HepG2 (cell line): Measurements from ENCODE around the gene UEVLD. TPM values are rescaled to one million over a fixed set of nuclear protein-coding genes. Genes with fewer than 3 reads are reported as not detected.
A peak's percentile ranks its signal among the peaks of the same experiment; 100 is the strongest.

Source experiments
- ATF5 ChIP-seq: sonication (generic); formaldehyde crosslinking; IDR thresholded peaks from 2 replicates; pipeline ENCODE4 v1.4.0; 2020; ENCODE audit warnings: mild to moderate bottlenecking, low read depth, missing genetic modification reagents
- CREB3 ChIP-seq: sonication (generic); formaldehyde crosslinking; IDR thresholded peaks from 2 replicates; pipeline ENCODE4 v1.5.0; 2020; ENCODE audit warnings: missing genetic modification reagents
- DDIT3 ChIP-seq: sonication (generic); formaldehyde crosslinking; IDR thresholded peaks from 2 replicates; pipeline ENCODE4 v1.4.0; 2020; ENCODE audit warnings: mild to moderate bottlenecking, missing genetic modification reagents
- FOXA3 ChIP-seq: IDR thresholded peaks from 2 replicates; pipeline ENCODE4 v1.6.1; 2016; ENCODE audit warnings: missing genetic modification reagents, missing compliant biosample characterization
- KLF6 ChIP-seq: IDR thresholded peaks from 2 replicates; pipeline ENCODE4 v1.8.0; 2016; ENCODE audit warnings: missing biosample characterization, missing genetic modification reagents
- RAD21 ChIP-seq: fragments of 450-650 bp; formaldehyde crosslinking; IDR thresholded peaks from 2 replicates; pipeline ENCODE4 v1.5.0; 2020; ENCODE audit warnings: mild to moderate bottlenecking
- RFX1 ChIP-seq: fragments of 450-650 bp; IDR thresholded peaks from 2 replicates; pipeline ENCODE4 v1.6.1; 2017
- SAFB2 ChIP-seq: sonication (generic); formaldehyde crosslinking; IDR thresholded peaks from 2 replicates; pipeline ENCODE4 v1.5.1; 2020; ENCODE audit warnings: missing genetic modification reagents, low read depth, mild to moderate bottlenecking, borderline replicate concordance
- ZFP36 ChIP-seq: fragments of 150-350 bp; IDR thresholded peaks from 2 replicates; pipeline ENCODE4 v1.6.1; 2018; ENCODE audit warnings: borderline replicate concordance, low read length, low read depth; ENCODE audit not compliant: partially characterized antibody
- ZNF282 ChIP-seq: fragments of 450-650 bp; IDR thresholded peaks from 2 replicates; pipeline ENCODE4 v1.6.1; 2018; ENCODE audit not compliant: partially characterized antibody
- ZNF484 ChIP-seq: sonication (generic); formaldehyde crosslinking; IDR thresholded peaks from 2 replicates; pipeline ENCODE4 v1.5.1; 2020; ENCODE audit warnings: mild to moderate bottlenecking, low read depth, missing genetic modification reagents, borderline replicate concordance
- ZNF589 ChIP-seq: sonication (generic); formaldehyde crosslinking; conservative IDR thresholded peaks from 2 replicates; pipeline ENCODE4 v1.8.0; 2022; ENCODE audit warnings: mild to moderate bottlenecking, moderate library complexity, missing genetic modification reagents
- ZNF678 ChIP-seq: sonication (generic); formaldehyde crosslinking; IDR thresholded peaks from 2 replicates; pipeline ENCODE4 v1.4.0; 2020; ENCODE audit warnings: mild to moderate bottlenecking, missing genetic modification reagents
- ZNF749 ChIP-seq: sonication (generic); formaldehyde crosslinking; IDR thresholded peaks from 2 replicates; pipeline ENCODE4 v1.8.0; 2022; ENCODE audit warnings: mild to moderate bottlenecking, missing genetic modification reagents, moderate library complexity, borderline replicate concordance
- ZZZ3 ChIP-seq: sonication (generic); formaldehyde crosslinking; IDR thresholded peaks from 2 replicates; pipeline ENCODE4 v1.4.0; 2020; ENCODE audit warnings: missing genetic modification reagents, mild to moderate bottlenecking, borderline replicate concordance
- polyA plus RNA-seq, 8 experiments: library from polyadenylated mRNA; depleted of rRNA in 3 of 8; stranded (reverse) in 7 of 8; unstranded in 1 of 8; fragments of >200 nt; fragmentation: Illumina TruSeq in 4 of 8; extraction: Trizol in 4 of 8; gene quantifications; 2 replicates each; pipeline versions ENCODE4 v1.2.1 to v1.2.3, GENCODE V29; 2011 to 2016; ENCODE audit warnings: low read depth in 4 of 8, missing spikeins in 1 of 8, mixed read lengths in 1 of 8; ENCODE audit not compliant: insufficient read depth in 1 of 8
- total RNA-seq, 5 experiments: library from RNA; depleted of rRNA; stranded (reverse); fragments of >200 nt; fragmentation: Illumina TruSeq; extraction: Trizol; gene quantifications; 2 replicates each; pipeline ENCODE4 v1.2.3, GENCODE V29; 2016; ENCODE audit warnings: low read depth in 1 of 5
- TF ChIP-seq, protein P1 (sequence below): sonication (generic); formaldehyde crosslinking; IDR thresholded peaks from 2 replicates; pipeline ENCODE4 v1.8.1; 2023; ENCODE audit warnings: missing genetic modification reagents, inconsistent platforms, borderline replicate concordance
- TF ChIP-seq, protein P2 (sequence below): sonication (generic); formaldehyde crosslinking; IDR thresholded peaks from 2 replicates; pipeline ENCODE4 v1.4.0; 2020; ENCODE audit warnings: missing genetic modification reagents
- TF ChIP-seq, protein P3 (sequence below): sonication (generic); formaldehyde crosslinking; IDR thresholded peaks from 2 replicates; pipeline ENCODE4 v1.4.0; 2020; ENCODE audit warnings: missing genetic modification reagents, borderline replicate concordance
- TF ChIP-seq, protein P4 (sequence below): sonication (generic); formaldehyde crosslinking; IDR thresholded peaks from 2 replicates; pipeline ENCODE4 v1.5.0; 2020; ENCODE audit warnings: missing genetic modification reagents

UEVLD gene
- total and polyA plus RNA-seq, 2 of the 13 experiments (the other 11 are each of a cell fraction or from before 2014, with no cell fraction given), result 5.7 to 13.7 TPM

GRCh38 chr11:18526521-18527296 is 61.8 kb downstream of the UEVLD start, which contains the start of gene TSG101 (continued):
- TF ChIP-seq, protein P1, sequence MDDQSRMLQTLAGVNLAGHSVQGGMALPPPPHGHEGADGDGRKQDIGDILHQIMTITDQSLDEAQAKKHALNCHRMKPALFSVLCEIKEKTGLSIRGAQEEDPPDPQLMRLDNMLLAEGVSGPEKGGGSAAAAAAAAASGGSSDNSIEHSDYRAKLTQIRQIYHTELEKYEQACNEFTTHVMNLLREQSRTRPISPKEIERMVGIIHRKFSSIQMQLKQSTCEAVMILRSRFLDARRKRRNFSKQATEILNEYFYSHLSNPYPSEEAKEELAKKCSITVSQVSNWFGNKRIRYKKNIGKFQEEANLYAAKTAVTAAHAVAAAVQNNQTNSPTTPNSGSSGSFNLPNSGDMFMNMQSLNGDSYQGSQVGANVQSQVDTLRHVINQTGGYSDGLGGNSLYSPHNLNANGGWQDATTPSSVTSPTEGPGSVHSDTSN, result no peak
- TF ChIP-seq, protein P2, sequence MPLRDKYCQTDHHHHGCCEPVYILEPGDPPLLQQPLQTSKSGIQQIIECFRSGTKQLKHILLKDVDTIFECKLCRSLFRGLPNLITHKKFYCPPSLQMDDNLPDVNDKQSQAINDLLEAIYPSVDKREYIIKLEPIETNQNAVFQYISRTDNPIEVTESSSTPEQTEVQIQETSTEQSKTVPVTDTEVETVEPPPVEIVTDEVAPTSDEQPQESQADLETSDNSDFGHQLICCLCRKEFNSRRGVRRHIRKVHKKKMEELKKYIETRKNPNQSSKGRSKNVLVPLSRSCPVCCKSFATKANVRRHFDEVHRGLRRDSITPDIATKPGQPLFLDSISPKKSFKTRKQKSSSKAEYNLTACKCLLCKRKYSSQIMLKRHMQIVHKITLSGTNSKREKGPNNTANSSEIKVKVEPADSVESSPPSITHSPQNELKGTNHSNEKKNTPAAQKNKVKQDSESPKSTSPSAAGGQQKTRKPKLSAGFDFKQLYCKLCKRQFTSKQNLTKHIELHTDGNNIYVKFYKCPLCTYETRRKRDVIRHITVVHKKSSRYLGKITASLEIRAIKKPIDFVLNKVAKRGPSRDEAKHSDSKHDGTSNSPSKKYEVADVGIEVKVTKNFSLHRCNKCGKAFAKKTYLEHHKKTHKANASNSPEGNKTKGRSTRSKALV (CRISPR knock-in tag), result no peak; the same call in 1 of the 2 replicates
- TF ChIP-seq RAD21 (CRISPR knock-in tag) (0 out of 2 replicates have a peak, but pooled peaks have one; percentile 41), RFX1 (no peak), SAFB2 (CRISPR knock-in tag) (no peak), KLF6 (0 out of 2 replicates have a peak, but pooled peaks have one; percentile 40), FOXA3 (CRISPR knock-in tag) (peak; percentile 79), ZNF282 (peak; percentile 86), ZZZ3 (0 out of 2 replicates have a peak, but pooled peaks have one; percentile 76), ZNF749 (CRISPR knock-in tag) (peak; percentile 87; the same call in 1 of the 2 replicates), ATF5 (CRISPR knock-in tag) (no peak), CREB3 (CRISPR knock-in tag) (0 out of 2 replicates have a peak, but pooled peaks have one; percentile 64), DDIT3 (CRISPR knock-in tag) (no peak), ZNF589 (peak; percentile 76; the same call in 1 of the 2 replicates), ZNF484 (CRISPR knock-in tag) (no peak; the same call in 1 of the 2 replicates), ZFP36 (no peak), ZNF678 (peak; percentile 74)
- TF ChIP-seq, protein P3, sequence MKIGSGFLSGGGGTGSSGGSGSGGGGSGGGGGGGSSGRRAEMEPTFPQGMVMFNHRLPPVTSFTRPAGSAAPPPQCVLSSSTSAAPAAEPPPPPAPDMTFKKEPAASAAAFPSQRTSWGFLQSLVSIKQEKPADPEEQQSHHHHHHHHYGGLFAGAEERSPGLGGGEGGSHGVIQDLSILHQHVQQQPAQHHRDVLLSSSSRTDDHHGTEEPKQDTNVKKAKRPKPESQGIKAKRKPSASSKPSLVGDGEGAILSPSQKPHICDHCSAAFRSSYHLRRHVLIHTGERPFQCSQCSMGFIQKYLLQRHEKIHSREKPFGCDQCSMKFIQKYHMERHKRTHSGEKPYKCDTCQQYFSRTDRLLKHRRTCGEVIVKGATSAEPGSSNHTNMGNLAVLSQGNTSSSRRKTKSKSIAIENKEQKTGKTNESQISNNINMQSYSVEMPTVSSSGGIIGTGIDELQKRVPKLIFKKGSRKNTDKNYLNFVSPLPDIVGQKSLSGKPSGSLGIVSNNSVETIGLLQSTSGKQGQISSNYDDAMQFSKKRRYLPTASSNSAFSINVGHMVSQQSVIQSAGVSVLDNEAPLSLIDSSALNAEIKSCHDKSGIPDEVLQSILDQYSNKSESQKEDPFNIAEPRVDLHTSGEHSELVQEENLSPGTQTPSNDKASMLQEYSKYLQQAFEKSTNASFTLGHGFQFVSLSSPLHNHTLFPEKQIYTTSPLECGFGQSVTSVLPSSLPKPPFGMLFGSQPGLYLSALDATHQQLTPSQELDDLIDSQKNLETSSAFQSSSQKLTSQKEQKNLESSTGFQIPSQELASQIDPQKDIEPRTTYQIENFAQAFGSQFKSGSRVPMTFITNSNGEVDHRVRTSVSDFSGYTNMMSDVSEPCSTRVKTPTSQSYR (CRISPR knock-in tag), result peak; percentile 81
- TF ChIP-seq, protein P4, sequence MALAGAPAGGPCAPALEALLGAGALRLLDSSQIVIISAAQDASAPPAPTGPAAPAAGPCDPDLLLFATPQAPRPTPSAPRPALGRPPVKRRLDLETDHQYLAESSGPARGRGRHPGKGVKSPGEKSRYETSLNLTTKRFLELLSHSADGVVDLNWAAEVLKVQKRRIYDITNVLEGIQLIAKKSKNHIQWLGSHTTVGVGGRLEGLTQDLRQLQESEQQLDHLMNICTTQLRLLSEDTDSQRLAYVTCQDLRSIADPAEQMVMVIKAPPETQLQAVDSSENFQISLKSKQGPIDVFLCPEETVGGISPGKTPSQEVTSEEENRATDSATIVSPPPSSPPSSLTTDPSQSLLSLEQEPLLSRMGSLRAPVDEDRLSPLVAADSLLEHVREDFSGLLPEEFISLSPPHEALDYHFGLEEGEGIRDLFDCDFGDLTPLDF, result 0 out of 2 replicates have a peak, but pooled peaks have one; percentile 57
